Activated CD4-positive, alpha-beta T cell treated with anti-CD3 and anti-CD28 coated beads, Interleukin-2, amount 10 ng/mL, durations not matched to agents 24 days and 14 days (primary cell): ENCODE data around the gene GPR183. TPM values are rescaled to one million over a fixed set of nuclear protein-coding genes. Genes with fewer than 3 reads are reported as not detected.

Experiments used
- DNase-seq: peaks from one replicate; pipeline ENCODE4 v3.0.0; 2022
- H3K27ac Mint-ChIP-seq: one replicate; pipeline ENCODE4 v1.8.0; 2022; ENCODE audit warnings: mild to moderate bottlenecking, mixed read lengths
- H3K27me3 Mint-ChIP-seq: one replicate; pipeline ENCODE4 v1.8.0; 2022; ENCODE audit warnings: mixed read lengths
- H3K36me3 Mint-ChIP-seq: one replicate; pipeline ENCODE4 v1.8.0; 2022; ENCODE audit warnings: low read depth, mild to moderate bottlenecking, mixed read lengths
- H3K4me1 Mint-ChIP-seq: one replicate; pipeline ENCODE4 v1.8.0; 2021; ENCODE audit warnings: mixed read lengths
- H3K4me3 Mint-ChIP-seq: one replicate; pipeline ENCODE4 v1.8.0; 2022; ENCODE audit warnings: mild to moderate bottlenecking, moderate library complexity, mixed read lengths
- H3K9me3 Mint-ChIP-seq: one replicate; pipeline ENCODE4 v1.8.0; 2021; ENCODE audit warnings: mixed read lengths
- intact Hi-C: fragments of 100-400 bp; cut with micrococcal nuclease; formaldehyde crosslinking; loops from one replicate; pipeline ENCODE4 v1.15.1; 2023
- total RNA-seq: library from RNA; stranded (reverse); gene quantifications from 2 replicates; pipeline ENCODE4 v1.2.3, GENCODE V29; 2022

The GPR183 gene
- total RNA-seq, 1 donor from 2014 or later: 36.8 TPM

DNA sequence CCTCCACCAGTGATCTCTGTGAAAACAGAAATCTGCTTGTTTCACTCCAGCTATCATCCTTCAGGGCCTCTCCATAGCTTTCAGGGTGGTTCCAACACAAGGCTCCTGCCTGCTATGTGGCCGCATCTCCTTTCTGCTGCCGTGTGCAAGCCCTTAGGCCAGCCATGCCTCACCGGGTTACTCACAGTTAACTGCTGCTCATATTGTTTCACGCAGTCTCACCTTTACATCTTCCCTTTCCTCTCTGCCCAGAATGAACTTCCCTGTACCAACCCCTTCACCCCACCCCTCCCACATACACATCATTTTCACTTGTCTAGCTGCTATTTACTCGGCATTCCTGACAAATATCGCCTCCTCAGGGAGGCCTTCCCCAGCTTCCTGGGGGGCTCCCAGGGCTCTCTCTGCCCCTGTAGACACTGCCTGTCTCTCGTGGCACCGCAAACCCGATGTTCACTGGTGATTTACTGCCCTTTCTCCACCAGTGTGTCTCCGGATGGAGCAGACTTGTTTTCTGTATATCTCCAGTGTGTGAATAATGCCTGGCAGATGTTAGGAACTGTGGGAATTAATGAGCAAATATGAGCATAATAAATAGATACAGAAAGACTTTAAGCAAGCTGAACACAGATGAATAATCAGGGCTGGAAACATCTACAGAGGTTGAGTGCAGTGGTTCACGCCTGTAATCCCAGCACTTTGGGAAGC lies 39.3 kb upstream of the GPR183 start:
- no peaks in the 10 kb centered on the region for H3K27me3 Mint-ChIP-seq
- peaks cover 19% of the 10 kb centered on the region for H3K4me1 Mint-ChIP-seq
- intact Hi-C loops: no loop called here
- H3K27ac Mint-ChIP-seq: no peak overlapping the region
- DNase-seq: peak; percentile 47
- peaks cover 65% of the 10 kb centered on the region for H3K36me3 Mint-ChIP-seq
- H3K4me3 Mint-ChIP-seq: no peak overlapping the region
- H3K9me3 Mint-ChIP-seq: no peaks in the 10 kb centered on the region

DNA sequence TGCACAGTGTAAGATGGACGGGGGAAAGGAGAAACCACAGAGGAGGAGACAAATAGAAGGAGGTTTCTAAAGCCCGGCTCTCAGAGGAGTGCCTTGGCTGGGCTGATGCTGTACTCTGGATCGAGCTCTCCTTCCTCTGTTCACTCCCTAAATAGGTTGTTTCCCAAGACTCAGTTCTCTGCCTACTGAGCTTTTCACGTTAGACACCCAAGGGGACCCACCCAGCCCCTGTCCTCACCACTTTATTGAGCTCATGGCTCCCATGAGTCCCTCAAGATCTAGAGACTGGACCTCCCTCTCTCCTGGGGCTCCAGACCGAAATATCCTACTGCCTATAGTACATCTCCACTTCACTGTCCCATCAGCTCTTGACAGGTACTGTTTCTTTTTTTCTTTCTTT lies 38.1 kb upstream of the GPR183 start:
- Mint-ChIP-seq H3K27me3 (no peaks in the 10 kb centered on the region), H3K4me3 (no peak overlapping the region), H3K27ac (no peak overlapping the region), H3K4me1 (peaks cover 19% of the 10 kb centered on the region), H3K36me3 (peaks cover 72% of the 10 kb centered on the region), H3K9me3 (no peaks in the 10 kb centered on the region)
- peak; percentile 49 for DNase-seq
- intact Hi-C loops: no loop called here

DNA sequence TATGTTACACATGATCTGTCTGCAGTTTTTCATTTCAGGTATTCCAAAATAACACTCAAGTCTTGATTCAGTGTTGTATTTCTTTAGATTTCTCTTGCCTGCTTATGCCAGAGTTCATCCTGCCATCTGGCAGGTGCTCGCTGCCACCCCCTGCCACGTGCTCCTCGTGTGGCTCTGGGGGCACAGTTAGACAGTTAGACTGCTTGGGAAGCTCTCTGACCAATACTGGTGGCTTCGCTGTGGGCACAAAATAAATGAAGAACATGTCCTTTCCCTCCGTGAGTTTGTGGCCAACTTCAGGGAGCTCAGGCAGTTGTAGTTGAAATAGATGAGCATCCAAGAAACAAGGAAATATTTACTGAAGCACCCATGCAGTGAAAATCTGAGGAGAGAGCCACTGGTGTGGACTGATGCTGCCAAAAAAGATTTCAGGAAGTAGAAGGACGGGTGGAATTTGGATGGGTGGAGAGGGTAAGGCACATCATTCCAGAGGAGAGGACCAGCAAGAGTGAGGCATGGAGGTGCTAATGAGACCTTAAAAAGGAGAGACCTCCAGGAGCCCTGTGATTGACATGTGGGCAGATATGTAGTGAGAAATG lies 37.5 kb upstream of the GPR183 start:
- Mint-ChIP-seq H3K27me3 (no peaks in the 10 kb centered on the region), H3K9me3 (no peaks in the 10 kb centered on the region), H3K27ac (no peak overlapping the region), H3K4me1 (peaks cover 23% of the 10 kb centered on the region), H3K4me3 (no peak overlapping the region), H3K36me3 (peaks cover 74% of the 10 kb centered on the region)
- intact Hi-C loops: no loop called here
- peak; percentile 44 for DNase-seq

DNA sequence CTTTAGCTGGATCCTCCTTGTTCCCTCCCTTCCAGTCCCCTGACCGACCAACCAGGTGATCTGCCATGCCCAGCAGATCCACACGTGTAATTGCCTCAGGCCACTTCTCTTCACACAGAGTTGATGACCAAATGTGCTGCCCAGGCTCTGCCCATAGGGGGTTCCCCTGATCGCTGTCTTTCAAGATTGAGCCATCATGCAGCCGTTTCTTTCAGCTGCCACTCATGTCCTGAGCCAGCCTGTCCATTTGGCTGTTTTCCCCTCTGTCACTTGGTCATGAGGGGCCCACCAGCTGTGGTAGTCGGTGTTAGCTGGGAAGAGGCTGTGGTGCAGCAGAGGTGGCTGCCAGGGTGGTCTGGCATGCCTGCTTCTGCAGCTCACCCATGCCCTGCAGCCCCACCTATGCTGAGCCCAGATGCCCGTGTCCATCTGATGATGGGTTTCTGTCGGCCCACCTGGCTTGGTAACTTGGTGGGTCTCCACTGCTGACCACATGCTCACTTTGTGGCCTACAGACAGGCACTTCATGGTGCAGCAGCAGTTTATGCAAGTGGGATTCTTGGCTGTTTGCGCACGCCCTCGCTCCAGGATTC lies 35.6 kb upstream of the GPR183 start:
- intact Hi-C loops: no loop called here
- H3K4me3 Mint-ChIP-seq: no peak overlapping the region
- DNase-seq: peak; percentile 52
- H3K9me3 Mint-ChIP-seq: no peaks in the 10 kb centered on the region
- no peak overlapping the region for H3K27ac Mint-ChIP-seq
- peaks cover 67% of the 10 kb centered on the region for H3K36me3 Mint-ChIP-seq
- H3K27me3 Mint-ChIP-seq: no peaks in the 10 kb centered on the region
- peaks cover 30% of the 10 kb centered on the region for H3K4me1 Mint-ChIP-seq

DNA sequence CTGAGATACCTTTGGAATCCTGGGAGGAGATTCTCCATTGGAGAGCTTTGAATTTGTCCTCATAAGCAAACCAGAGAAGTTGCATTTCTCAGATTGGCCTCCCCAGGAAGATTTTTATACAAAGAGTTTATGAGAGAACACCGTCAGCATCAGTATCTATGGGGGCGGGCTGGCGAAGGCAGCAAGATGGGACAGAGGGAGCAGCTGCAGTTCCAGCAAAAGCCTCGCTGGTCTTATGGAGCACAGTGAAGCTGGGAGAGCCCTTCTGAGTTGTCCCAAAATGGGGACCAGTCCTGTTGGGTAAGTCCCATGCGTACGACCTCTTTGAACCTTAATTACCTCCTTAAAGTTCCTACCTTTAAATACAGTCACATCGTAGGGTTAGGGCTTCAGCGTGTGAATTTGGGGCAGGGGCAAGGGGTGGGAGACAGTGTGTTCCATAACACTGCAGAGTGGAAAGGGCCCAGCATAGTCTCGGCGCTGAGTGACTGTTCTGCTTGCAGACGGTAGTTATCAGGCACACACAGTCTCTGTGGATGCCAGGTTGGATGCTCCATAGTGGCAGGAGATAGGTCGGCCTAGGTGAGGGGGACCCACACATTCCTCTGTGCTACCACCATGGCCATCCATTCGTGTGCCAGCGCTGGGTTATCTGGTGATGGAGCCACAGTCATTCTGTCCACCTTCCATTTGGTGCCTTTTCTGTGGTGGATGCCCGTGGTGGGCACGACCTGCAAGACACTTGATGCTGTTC lies 34.9 kb upstream of the GPR183 start:
- Mint-ChIP-seq H3K27ac (no peak overlapping the region), H3K9me3 (no peaks in the 10 kb centered on the region), H3K4me3 (no peak overlapping the region), H3K4me1 (peaks cover 28% of the 10 kb centered on the region), H3K36me3 (peaks cover 66% of the 10 kb centered on the region), H3K27me3 (no peaks in the 10 kb centered on the region)
- intact Hi-C loops: no loop called here
- peak; percentile 54 for DNase-seq

DNA sequence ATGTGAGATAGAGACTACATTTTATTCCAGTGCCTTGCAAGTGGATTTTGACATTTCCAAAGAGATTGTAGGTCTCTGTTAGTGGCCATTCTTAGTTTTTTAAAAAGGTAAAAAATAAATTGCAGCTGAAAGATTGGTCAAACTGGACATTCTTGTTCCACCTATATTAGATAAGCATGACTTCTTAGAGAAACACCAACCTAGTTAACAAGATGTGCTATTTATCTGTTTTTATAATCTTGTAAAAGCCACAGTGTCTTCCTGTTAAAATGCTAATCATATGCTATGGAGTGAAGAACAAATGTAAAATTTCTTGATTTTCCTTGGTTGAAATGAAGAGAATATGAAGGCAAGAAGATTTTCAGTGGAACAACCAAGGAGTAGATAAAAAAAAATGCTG lies 33.4 kb upstream of the GPR183 start:
- Mint-ChIP-seq H3K36me3 (peaks cover 62% of the 10 kb centered on the region), H3K27ac (no peak overlapping the region), H3K9me3 (no peaks in the 10 kb centered on the region), H3K4me1 (peaks cover 33% of the 10 kb centered on the region), H3K27me3 (no peaks in the 10 kb centered on the region), H3K4me3 (no peak overlapping the region)
- intact Hi-C loops: no loop called here
- no peak for DNase-seq

DNA sequence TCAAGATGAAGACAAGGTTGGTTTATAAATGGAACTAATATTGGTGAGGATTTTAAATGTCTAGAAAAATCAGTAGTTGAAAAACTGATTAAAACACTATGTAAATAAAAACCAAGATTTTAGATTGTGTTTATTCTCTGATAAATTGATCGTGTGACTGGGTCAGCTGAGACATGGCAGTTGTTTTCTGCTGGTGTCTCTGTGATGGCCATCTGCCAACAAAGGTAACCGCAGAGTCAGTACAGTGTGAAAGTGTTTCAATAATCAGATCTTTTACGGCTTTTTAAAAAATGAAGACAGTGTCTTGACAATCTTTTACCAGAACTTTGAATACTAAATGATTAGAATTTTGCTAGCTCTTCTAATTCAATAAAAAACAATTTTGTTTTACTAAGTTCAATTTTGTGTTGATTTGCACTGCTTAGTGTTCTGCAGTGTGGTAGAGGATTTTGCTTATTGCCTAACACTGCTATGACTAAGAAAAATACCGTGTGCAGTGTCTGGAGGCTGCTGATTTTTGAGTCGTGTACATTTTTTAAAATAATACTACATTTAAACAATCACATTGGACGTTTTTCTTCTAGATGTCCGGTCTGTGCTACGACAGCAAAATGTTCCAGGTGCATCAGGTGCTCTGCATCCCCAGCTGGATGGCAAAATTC lies 32.7 kb upstream of the GPR183 start:
- peaks cover 34% of the 10 kb centered on the region for H3K4me1 Mint-ChIP-seq
- H3K27ac Mint-ChIP-seq: peak overlapping the region; percentile 13
- peaks cover 65% of the 10 kb centered on the region for H3K36me3 Mint-ChIP-seq
- H3K9me3 Mint-ChIP-seq: no peaks in the 10 kb centered on the region
- no peak overlapping the region for H3K4me3 Mint-ChIP-seq
- no peaks in the 10 kb centered on the region for H3K27me3 Mint-ChIP-seq
- intact Hi-C loops: no loop called here
- DNase-seq: no peak

DNA sequence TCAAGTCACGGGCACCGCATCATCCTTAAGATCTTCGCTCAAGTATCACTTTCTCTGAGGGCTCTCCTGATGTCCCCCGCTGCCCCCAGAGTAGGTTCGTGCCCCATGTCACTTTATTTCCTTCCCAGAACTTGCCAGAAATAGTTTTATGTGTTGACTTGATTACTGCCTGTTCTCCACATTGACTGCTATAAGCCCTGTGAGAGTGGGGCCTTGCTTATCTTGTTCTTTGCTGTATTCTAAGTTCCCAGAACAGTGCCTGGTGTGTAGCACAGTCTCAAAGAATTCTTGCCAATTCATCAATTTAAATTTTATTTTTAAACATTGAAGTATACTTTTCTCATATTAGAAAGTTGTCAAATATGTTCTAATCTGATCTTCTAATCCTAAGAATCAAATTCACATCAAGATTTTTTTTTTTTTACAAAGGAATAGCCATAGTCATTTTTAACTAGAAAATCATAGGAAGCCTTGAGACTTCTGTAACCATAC lies 32.1 kb upstream of the GPR183 start:
- Mint-ChIP-seq H3K9me3 (no peaks in the 10 kb centered on the region), H3K36me3 (peaks cover 64% of the 10 kb centered on the region), H3K4me3 (no peak overlapping the region), H3K4me1 (peaks cover 34% of the 10 kb centered on the region), H3K27me3 (no peaks in the 10 kb centered on the region), H3K27ac (no peak overlapping the region)
- no peak for DNase-seq
- intact Hi-C loops: no loop called here

DNA sequence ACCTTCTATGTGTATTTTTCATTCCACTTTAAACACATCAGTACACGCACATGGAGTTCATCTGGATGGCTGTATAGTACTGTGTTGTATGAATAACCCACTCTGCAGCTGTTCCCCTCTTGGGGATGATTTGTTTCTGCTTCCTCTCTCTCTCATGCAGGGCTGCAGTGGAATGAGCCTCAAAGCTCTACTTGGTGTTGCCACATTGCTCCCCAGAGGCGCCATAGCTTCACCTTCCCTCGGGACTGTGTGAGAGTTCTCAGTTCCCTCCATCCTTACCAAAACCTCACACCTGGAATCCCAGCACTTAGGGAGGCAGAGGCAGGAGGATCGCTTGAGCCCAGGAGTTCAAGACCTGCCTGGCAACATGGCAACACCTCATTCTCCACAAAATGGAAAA lies 28.4 kb upstream of the GPR183 start:
- Mint-ChIP-seq H3K4me1 (peaks cover 41% of the 10 kb centered on the region), H3K9me3 (no peaks in the 10 kb centered on the region), H3K4me3 (no peak overlapping the region), H3K36me3 (peaks cover 51% of the 10 kb centered on the region), H3K27me3 (no peaks in the 10 kb centered on the region), H3K27ac (no peak overlapping the region)
- intact Hi-C loops: no loop called here
- DNase-seq: no peak

DNA sequence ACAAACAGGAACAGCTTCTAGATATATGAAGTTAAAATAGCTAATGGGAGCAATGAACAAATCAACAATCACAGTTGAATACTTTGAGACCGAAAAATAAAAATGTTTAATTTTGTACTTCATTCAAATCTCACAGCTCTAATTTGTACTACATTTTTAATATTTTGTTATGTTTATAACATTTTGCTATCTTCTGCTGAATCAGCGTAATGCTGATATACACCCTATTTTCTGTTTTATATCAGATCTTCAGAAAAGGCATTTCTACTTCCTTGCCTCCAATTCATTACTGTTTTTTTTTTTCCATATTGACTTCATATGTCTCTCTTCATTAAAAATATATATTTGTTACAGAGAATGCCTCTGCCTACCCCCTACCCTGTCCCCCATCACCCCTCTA lies 27.9 kb upstream of the GPR183 start:
- Mint-ChIP-seq H3K4me1 (peaks cover 38% of the 10 kb centered on the region), H3K27me3 (no peaks in the 10 kb centered on the region), H3K36me3 (peaks cover 49% of the 10 kb centered on the region), H3K9me3 (no peaks in the 10 kb centered on the region), H3K4me3 (no peak overlapping the region), H3K27ac (no peak overlapping the region)
- intact Hi-C loops: no loop called here
- DNase-seq: no peak

DNA sequence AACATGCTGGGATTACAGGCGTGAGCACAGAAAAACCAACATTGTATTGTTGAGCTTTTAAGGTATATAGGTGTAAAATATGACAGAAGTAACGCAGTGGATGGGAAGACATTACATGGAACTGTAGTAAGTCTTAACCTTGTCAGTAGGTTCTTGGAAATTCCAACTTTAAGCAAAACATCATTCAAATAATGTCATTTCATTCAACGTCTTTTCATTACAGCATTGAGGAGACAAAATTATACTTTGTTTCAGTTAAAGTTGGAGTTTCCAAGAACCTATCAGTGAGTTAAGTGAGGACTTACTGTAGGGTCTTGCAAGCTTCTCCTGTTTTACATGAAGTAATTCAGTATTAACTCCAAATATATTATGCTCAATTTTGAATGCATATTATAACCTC lies 27.0 kb upstream of the GPR183 start:
- H3K9me3 Mint-ChIP-seq: peaks cover 4% of the 10 kb centered on the region
- H3K36me3 Mint-ChIP-seq: peaks cover 55% of the 10 kb centered on the region
- H3K4me1 Mint-ChIP-seq: peaks cover 38% of the 10 kb centered on the region
- no peak overlapping the region for H3K4me3 Mint-ChIP-seq
- no peak overlapping the region for H3K27ac Mint-ChIP-seq
- DNase-seq: no peak
- intact Hi-C loops: no loop called here
- H3K27me3 Mint-ChIP-seq: no peaks in the 10 kb centered on the region

DNA sequence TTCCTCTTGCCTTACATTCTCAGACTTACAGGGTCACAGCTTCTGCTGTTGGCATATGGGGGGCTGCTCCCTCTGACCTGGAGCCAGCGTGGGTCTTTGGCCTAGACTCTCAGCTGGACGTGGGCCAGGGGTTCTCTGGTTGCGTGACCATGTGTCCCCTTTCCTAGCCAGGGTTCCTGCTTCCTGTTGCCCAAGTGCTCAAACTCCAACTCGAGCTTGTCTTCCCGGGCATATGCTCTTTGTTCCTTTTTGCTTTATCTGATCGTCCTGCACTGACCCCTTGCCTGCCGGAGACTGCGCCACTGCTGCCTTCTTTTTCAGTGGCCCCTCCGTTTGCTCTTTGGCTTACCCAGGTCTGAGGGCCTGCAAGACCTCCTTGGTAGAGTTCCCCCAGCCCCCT lies 25.3 kb upstream of the GPR183 start:
- peaks cover 8% of the 10 kb centered on the region for H3K9me3 Mint-ChIP-seq
- intact Hi-C loops: loop anchor here (1.0 kb wide), 1 partner anchor 10 kb away; no protein-coding TSS in a partner anchor
- H3K27me3 Mint-ChIP-seq: no peaks in the 10 kb centered on the region
- peaks cover 52% of the 10 kb centered on the region for H3K36me3 Mint-ChIP-seq
- no peak for DNase-seq
- no peak overlapping the region for H3K4me3 Mint-ChIP-seq
- H3K4me1 Mint-ChIP-seq: peaks cover 26% of the 10 kb centered on the region
- no peak overlapping the region for H3K27ac Mint-ChIP-seq

DNA sequence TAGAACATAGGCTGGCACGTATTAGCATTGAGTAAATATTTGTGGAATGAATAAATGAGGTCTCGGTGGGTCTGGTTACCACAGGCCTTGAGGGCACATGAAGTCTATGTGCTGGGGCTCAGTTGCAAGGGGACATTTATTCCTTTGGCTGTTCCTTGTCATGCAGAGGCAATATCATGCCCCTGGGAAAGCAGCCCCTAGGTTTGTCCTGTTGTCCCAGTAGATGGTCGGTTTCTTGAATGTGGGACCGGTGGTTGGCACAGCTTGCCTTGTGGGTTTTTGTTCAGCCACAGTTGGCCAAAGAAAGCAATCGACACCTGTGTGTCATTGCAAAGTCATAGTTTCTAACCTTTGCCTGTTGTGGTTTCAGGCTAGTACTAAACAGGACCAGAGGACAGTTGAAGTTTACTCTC lies 24.7 kb upstream of the GPR183 start:
- H3K9me3 Mint-ChIP-seq: peaks cover 8% of the 10 kb centered on the region
- intact Hi-C loops: loop anchor here (1.0 kb wide), 2 partner anchors 10 to 19 kb away; no protein-coding TSS in a partner anchor
- no peak overlapping the region for H3K4me3 Mint-ChIP-seq
- H3K4me1 Mint-ChIP-seq: peaks cover 31% of the 10 kb centered on the region
- DNase-seq: no peak
- H3K27me3 Mint-ChIP-seq: no peaks in the 10 kb centered on the region
- H3K27ac Mint-ChIP-seq: no peak overlapping the region
- peaks cover 55% of the 10 kb centered on the region for H3K36me3 Mint-ChIP-seq
